Esophagus muscularis mucosa (tissue), 3 donors: Measurements from ENCODE around the gene AGGF1.

Experiments used
- POLR2AphosphoS5 ChIP-seq, 2 donors: sonication (generic); formaldehyde crosslinking; IDR thresholded peaks; one replicate each; pipeline ENCODE4 v1.6.1; 2017; ENCODE audit warnings: antibody characterized with exemption in 2 of 2
- TF ChIP-seq, protein P1 (sequence below), 3 experiments: fragments of 200-600 bp in 2 of 3; fragments of 450-650 bp in 1 of 3; sonication (generic) in 2 of 3; IDR thresholded peaks; one replicate each; pipeline ENCODE4 v1.5.1; 2017 to 2019; ENCODE audit warnings: antibody characterized with exemption in 3 of 3, mild to moderate bottlenecking in 2 of 3, moderate library complexity in 1 of 3

DNA sequence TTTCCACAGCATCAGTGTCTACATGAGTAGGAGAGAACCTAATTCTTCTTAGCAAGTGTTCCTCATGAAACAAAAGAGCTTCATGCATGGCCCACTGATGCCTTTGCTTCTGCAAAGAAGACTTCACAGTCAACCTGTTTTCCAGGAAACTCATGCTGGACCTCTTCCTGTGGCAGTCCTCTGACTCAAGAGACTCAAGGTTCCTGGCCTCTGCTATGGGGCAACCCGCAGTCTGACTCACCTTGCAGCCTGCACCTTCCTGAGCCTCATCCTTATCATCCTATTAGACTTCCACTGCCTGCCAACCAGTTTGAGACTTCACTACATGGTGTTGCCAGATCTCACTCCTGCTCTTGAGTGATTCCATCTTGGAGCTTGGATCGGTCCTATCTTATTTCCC, 17.6 kb upstream of the AGGF1 start:
- TF ChIP-seq, protein P1, sequence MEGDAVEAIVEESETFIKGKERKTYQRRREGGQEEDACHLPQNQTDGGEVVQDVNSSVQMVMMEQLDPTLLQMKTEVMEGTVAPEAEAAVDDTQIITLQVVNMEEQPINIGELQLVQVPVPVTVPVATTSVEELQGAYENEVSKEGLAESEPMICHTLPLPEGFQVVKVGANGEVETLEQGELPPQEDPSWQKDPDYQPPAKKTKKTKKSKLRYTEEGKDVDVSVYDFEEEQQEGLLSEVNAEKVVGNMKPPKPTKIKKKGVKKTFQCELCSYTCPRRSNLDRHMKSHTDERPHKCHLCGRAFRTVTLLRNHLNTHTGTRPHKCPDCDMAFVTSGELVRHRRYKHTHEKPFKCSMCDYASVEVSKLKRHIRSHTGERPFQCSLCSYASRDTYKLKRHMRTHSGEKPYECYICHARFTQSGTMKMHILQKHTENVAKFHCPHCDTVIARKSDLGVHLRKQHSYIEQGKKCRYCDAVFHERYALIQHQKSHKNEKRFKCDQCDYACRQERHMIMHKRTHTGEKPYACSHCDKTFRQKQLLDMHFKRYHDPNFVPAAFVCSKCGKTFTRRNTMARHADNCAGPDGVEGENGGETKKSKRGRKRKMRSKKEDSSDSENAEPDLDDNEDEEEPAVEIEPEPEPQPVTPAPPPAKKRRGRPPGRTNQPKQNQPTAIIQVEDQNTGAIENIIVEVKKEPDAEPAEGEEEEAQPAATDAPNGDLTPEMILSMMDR (IDR thresholded peaks at IDR 0.05) = no peak
- TF ChIP-seq POLR2AphosphoS5 (IDR thresholded peaks at IDR 0.05) = no peak
